Activated CD4-positive, alpha-beta T cell treated with anti-CD3 and anti-CD28 coated beads, Interleukin-2, amount 10 ng/mL, durations not matched to agents 7 days and 5 days (primary cell): Measurements from ENCODE around the gene FBXO15. TPM values are rescaled to one million over a fixed set of nuclear protein-coding genes. Genes with fewer than 3 reads are reported as not detected.

ENCODE experiments used
- CTCF ChIA-PET: fragments of 350-600 bp; sonication (Branson Sonifier 250); formaldehyde crosslinking; loops from one replicate; lab custom pipeline; 2021; ENCODE audit warnings: antibody characterized with exemption; lab: Charles Lee
- POLR2A ChIA-PET: fragments of 350-600 bp; sonication (Branson Sonifier 250); formaldehyde crosslinking; loops from one replicate; lab custom pipeline; 2021; ENCODE audit warnings: antibody characterized with exemption; lab: Charles Lee
- DNase-seq: peaks from one replicate; pipeline ENCODE4 v3.0.0-alpha.2; 2020
- H3K27ac Mint-ChIP-seq: one replicate; pipeline ENCODE4 v1.8.0; 2021; ENCODE audit warnings: mild to moderate bottlenecking, moderate library complexity, mixed read lengths
- H3K27me3 Mint-ChIP-seq: one replicate; pipeline ENCODE4 v1.8.0; 2021; ENCODE audit warnings: mixed read lengths
- H3K36me3 Mint-ChIP-seq: one replicate; pipeline ENCODE4 v1.8.0; 2021; ENCODE audit warnings: low read depth, mixed read lengths
- H3K4me1 Mint-ChIP-seq: one replicate; pipeline ENCODE4 v1.8.0; 2021; ENCODE audit warnings: mixed read lengths
- H3K4me3 Mint-ChIP-seq: one replicate; pipeline ENCODE4 v1.8.0; 2021; ENCODE audit warnings: mild to moderate bottlenecking, moderate library complexity, mixed read lengths
- H3K9me3 Mint-ChIP-seq: one replicate; pipeline ENCODE4 v1.8.0; 2021; ENCODE audit warnings: mixed read lengths
- total RNA-seq, 2 experiments: library from RNA; stranded (reverse); gene quantifications; one replicate each; pipeline ENCODE4 v1.2.3, GENCODE V29; 2021

Gene FBXO15
- total RNA-seq, 2 experiments from 2014 or later, result 0.54 to 0.89 TPM

DNA sequence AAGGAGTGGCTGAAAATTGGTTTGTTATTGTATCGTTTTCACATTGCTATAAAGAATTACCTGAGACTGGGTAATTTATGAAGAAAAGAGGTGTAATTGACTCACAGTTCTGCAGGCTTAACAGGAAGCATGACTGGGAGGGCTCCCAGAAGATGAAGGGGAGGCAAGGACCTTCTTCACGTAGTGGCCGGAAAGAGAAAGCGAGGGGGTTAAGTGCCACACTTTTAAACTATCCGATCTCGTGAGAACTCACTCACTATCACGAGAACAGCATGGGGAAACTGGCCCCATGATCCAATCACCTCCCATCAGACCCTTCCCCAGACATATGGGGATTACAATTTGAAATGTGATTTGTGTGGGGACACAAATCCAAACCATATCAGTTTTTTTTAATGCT lies 81.6 kb downstream of the FBXO15 start:
- peak; percentile 24 for DNase-seq
- Mint-ChIP-seq H3K27ac (peak overlapping the region; percentile 89), H3K9me3 (no peaks in the 10 kb centered on the region), H3K36me3 (peaks cover 1% of the 10 kb centered on the region), H3K4me1 (peaks cover 38% of the 10 kb centered on the region), H3K27me3 (no peaks in the 10 kb centered on the region), H3K4me3 (peak overlapping the region; percentile 68)
- ChIA-PET CTCF (interaction anchor here (1.2 to 3.0 kb wide), 2 partner anchors 17 to 27 kb away, joined by 3 to 20 read pairs; no protein-coding TSS in a partner anchor), POLR2A (no interaction called here)

DNA sequence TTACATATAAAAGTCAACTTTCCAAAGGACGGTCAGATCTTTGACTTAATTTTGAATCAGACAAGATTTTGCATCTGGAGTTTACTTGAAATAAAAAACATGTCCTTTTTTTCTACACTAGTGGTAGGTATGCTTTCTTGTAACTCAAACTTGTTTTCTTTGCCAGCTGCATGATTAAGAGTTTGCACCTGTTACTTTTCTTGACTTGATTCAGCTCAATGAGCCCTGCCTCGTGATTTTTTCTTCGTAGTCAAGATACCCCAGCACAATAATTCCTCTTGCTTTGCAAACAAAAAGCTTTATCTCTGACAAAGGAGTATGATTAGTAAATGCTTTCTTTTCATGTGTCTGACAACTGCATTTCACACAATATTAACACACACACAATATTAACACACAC lies 82.3 kb downstream of the FBXO15 start:
- peaks cover 38% of the 10 kb centered on the region for H3K4me1 Mint-ChIP-seq
- DNase-seq, result no peak
- H3K4me3 Mint-ChIP-seq, result peak overlapping the region; percentile 68
- POLR2A ChIA-PET, result no interaction called here
- CTCF ChIA-PET, result interaction anchor here (1.2 to 3.0 kb wide), 3 partner anchors 17 to 26 kb away, joined by 3 to 20 read pairs (median 5); no protein-coding TSS in a partner anchor
- no peaks in the 10 kb centered on the region for H3K9me3 Mint-ChIP-seq
- peaks cover 1% of the 10 kb centered on the region for H3K36me3 Mint-ChIP-seq
- no peaks in the 10 kb centered on the region for H3K27me3 Mint-ChIP-seq
- peak overlapping the region; percentile 89 for H3K27ac Mint-ChIP-seq

DNA sequence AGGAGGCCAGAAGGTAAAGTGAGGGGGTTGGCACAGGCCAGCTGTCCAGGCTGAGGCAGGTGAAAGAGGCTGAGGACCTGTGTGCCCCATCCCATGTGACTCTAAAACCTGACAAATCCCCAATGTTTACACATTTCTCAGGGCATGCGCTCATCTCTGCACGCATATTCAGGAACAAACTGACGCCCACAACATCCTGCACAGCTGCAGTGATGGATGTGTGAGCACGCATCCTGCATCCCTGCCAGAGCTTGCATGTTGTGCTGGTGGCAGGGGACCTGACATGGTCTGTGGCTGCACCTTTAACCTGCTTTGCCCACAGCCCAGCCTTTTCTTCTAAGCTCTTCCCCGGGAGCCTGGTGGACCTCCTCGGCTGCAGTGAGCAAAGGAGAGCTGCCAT lies 83.1 kb downstream of the FBXO15 start:
- Mint-ChIP-seq H3K36me3 (peaks cover 1% of the 10 kb centered on the region), H3K9me3 (no peaks in the 10 kb centered on the region), H3K4me3 (peak overlapping the region; percentile 68), H3K27me3 (no peaks in the 10 kb centered on the region), H3K27ac (peak overlapping the region; percentile 89), H3K4me1 (peaks cover 38% of the 10 kb centered on the region)
- DNase-seq, result peak; percentile 56
- ChIA-PET CTCF (interaction anchor here (1.0 to 3.0 kb wide), 5 partner anchors 16 to 429 kb away, joined by 3 to 20 read pairs (median 4); no protein-coding TSS in a partner anchor), POLR2A (interaction anchor here (1.1 kb wide), 1 partner anchor 18 kb away, joined by 5 read pairs; no protein-coding TSS in a partner anchor)

DNA sequence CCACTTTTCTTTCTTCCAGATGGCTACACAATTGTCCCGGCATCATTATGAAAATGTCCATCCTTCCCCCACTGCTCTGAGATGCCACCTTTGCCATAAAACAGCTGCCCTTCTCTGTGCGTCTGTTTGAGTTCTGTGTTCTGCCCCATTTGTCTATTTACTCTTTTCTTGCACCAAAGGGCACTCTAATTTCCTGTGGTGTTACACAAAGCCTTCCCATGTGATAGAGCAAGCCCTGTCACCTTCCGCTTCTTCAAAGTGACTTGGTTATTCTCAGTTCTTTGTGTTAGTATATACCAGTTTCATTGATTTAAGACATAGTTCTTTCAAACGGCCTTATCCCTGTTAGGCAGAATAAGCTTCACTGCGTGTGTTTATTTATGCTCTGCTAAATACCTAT lies 84.1 kb downstream of the FBXO15 start:
- Mint-ChIP-seq H3K27ac (peak overlapping the region; percentile 72), H3K27me3 (no peaks in the 10 kb centered on the region), H3K9me3 (no peaks in the 10 kb centered on the region), H3K4me1 (peaks cover 38% of the 10 kb centered on the region), H3K4me3 (no peak overlapping the region), H3K36me3 (peaks cover 1% of the 10 kb centered on the region)
- no peak for DNase-seq
- ChIA-PET POLR2A (interaction anchor here (1.1 kb wide), 1 partner anchor 19 kb away, joined by 5 read pairs; no protein-coding TSS in a partner anchor), CTCF (interaction anchor here (1.0 to 3.0 kb wide), 4 partner anchors 17 to 20 kb away, joined by 4 to 20 read pairs (median 4); no protein-coding TSS in a partner anchor)

DNA sequence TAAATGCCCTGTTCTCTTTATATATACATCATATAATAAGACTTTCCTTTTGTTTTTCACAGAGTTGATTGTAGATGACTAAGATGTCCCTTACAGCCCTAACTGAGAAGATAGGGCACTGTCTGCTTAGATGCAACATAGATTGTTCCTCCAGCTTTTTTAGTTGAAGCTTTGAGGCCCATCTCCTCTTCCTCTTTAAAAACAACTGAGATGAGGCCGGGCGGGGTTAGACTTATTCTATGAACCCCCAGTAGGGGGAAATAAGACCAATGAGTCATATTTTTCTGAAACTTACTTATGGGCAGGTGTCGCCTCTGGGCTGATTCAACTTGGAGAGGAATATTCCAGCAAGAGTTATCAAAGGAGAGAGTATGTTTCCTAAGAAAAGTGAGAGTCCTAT lies 84.6 kb downstream of the FBXO15 start:
- no peaks in the 10 kb centered on the region for H3K27me3 Mint-ChIP-seq
- H3K9me3 Mint-ChIP-seq, result peaks cover 1% of the 10 kb centered on the region
- H3K4me1 Mint-ChIP-seq, result peaks cover 38% of the 10 kb centered on the region
- peak overlapping the region; percentile 72 for H3K27ac Mint-ChIP-seq
- H3K4me3 Mint-ChIP-seq, result no peak overlapping the region
- ChIA-PET CTCF (interaction anchor here (3.0 kb wide), 1 partner anchor 20 kb away, joined by 20 read pairs; no protein-coding TSS in a partner anchor), POLR2A (no interaction called here)
- peak; percentile 35 for DNase-seq
- peaks cover 1% of the 10 kb centered on the region for H3K36me3 Mint-ChIP-seq

DNA sequence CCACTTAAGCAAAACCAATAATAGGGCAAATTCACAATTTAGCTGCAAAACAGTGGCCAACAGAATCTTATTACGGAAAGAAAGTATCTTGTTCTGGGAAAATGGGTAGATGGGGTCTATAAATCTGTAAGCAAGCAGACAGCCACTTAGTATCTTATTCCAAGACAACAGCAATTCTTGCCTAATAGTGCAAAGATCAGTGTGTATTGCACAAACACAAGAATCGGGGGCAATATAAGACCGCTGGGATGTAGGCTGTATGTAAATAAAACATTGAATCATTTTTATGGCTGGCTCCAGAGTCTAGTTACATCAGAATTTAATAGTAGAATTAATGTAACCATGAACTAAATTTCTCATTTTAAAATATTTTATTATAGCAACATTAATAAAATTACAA lies 85.6 kb downstream of the FBXO15 start:
- H3K27ac Mint-ChIP-seq, result no peak overlapping the region
- POLR2A ChIA-PET, result no interaction called here
- peaks cover 38% of the 10 kb centered on the region for H3K4me1 Mint-ChIP-seq
- H3K27me3 Mint-ChIP-seq, result no peaks in the 10 kb centered on the region
- DNase-seq, result no peak
- no peak overlapping the region for H3K4me3 Mint-ChIP-seq
- CTCF ChIA-PET, result interaction anchor here (0.9 kb wide), 1 partner anchor 21 kb away, joined by 3 read pairs; no protein-coding TSS in a partner anchor
- peaks cover 1% of the 10 kb centered on the region for H3K36me3 Mint-ChIP-seq
- H3K9me3 Mint-ChIP-seq, result peaks cover 5% of the 10 kb centered on the region

DNA sequence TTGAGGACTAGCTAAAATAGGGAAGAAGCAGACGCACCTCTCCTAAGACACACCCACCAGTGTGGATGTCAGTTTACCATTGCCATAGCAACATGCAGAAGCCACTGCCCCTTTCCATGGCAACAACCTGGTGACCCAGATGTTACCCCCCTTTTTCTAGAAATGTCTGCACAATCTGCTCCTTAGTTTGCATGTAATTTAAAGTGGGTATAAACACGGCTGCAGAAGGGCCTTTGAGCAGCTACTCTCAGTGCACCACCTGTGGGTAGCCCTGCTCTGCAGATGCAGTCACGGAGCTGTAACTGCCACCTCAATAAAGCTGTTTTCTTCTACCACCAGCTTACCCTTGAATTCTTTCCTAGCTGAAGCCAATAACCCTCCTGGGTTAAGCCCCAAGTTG lies 87.1 kb downstream of the FBXO15 start:
- H3K36me3 Mint-ChIP-seq, result no peaks in the 10 kb centered on the region
- ChIA-PET CTCF (interaction anchor here (1.6 kb wide), 1 partner anchor 22 kb away, joined by 4 read pairs; no protein-coding TSS in a partner anchor), POLR2A (no interaction called here)
- no peak overlapping the region for H3K27ac Mint-ChIP-seq
- peaks cover 30% of the 10 kb centered on the region for H3K4me1 Mint-ChIP-seq
- H3K9me3 Mint-ChIP-seq, result peaks cover 16% of the 10 kb centered on the region
- no peaks in the 10 kb centered on the region for H3K27me3 Mint-ChIP-seq
- H3K4me3 Mint-ChIP-seq, result no peak overlapping the region
- no peak for DNase-seq

DNA sequence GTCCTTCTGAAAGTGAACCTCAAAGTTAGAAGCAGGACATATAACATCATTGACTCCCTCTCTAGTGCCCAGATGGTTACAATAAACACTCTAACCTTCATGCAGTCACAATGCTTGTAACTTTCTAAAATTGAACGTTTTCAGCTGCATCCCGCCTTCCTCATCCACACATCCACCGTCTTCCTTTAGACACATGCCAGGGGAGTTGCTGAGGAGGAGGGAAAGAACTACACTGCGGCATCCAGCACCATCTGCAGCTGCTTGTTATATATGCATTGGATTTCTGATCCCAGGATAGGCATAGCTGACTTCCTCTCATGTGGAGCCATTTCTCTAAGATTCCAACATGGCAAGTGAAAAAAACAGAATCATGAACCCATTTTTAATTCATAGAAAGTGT lies 96.8 kb downstream of the FBXO15 start:
- Mint-ChIP-seq H3K36me3 (peaks cover 2% of the 10 kb centered on the region), H3K9me3 (peaks cover 5% of the 10 kb centered on the region), H3K27me3 (no peaks in the 10 kb centered on the region), H3K4me3 (no peak overlapping the region), H3K4me1 (no peaks in the 10 kb centered on the region), H3K27ac (no peak overlapping the region)
- ChIA-PET POLR2A (no interaction called here), CTCF (interaction anchor here (1.3 kb wide), 1 partner anchor 32 kb away, joined by 4 read pairs; no protein-coding TSS in a partner anchor)
- DNase-seq, result no peak

DNA sequence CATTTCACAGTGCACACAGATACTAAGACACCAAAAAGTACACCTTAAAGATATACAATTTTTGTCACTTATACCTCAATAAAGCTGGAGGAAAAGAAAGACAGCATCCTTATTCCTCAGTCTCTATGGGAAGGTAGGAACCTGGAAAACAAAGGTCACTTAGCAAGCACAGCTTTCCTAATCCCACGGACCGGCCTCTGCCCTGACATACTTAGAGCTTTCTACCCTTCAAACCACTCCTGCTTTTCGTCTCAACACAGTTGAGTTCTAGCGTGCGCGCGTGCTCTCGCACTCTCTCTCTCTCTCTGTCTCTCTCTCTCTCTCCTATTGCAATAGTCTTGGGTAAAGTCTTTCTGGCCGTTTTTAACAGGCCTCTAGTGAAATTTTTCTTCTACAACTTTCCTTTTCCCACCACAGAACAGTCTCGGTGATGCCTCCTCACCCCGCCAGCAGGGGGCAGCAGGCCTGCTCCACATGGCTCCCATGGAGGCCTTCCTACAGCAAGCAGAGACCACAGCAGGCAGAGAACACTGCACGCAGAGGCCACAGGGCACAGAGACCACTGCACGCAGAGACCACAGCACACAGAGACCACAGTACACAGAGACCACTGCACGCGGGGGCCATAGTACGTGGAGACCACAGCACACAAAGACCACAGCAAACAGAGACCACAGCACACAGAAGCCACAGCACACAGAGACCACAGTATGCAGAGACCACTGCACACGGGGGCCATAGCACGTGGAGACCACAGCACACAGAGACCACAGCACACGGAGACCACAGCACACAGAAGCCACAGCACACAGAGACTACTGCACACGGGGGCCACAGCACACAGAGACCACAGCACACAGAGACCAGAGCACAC lies 106.9 kb downstream of the FBXO15 start:
- no peak overlapping the region for H3K27ac Mint-ChIP-seq
- CTCF ChIA-PET, result interaction anchor here (0.7 kb wide), 1 partner anchor 76 kb away, joined by 3 read pairs; no protein-coding TSS in a partner anchor
- POLR2A ChIA-PET, result interaction anchor here (0.6 kb wide), 1 partner anchor 457 kb away, joined by 4 read pairs; no protein-coding TSS in a partner anchor
- H3K4me3 Mint-ChIP-seq, result no peak overlapping the region
- no peaks in the 10 kb centered on the region for H3K9me3 Mint-ChIP-seq
- no peaks in the 10 kb centered on the region for H3K27me3 Mint-ChIP-seq
- H3K36me3 Mint-ChIP-seq, result no peaks in the 10 kb centered on the region
- peak; percentile 68 for DNase-seq
- no peaks in the 10 kb centered on the region for H3K4me1 Mint-ChIP-seq

DNA sequence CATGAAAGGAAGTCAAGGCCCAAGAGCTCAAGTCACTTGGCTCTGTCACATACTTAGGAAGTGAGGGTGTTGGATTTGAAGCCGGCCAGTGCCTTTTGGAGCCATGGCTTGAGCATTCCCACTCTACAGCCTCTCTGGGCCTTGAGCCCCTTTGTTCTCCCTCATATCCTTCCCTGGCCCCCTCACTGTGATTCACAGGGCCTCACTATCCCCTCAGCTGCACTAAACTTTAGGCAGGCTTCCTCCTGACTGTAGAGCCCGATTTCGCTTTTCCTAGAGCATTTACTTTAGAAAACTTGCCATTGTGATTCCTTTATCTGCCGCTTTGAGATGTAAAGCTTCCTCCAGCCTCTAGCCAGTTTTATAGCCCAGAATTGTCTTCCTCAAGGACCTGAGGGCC lies 107.6 kb downstream of the FBXO15 start:
- no peaks in the 10 kb centered on the region for H3K27me3 Mint-ChIP-seq
- CTCF ChIA-PET, result interaction anchor here (0.7 to 1.1 kb wide), 2 partner anchors 26 to 77 kb away, joined by 3 read pairs; no protein-coding TSS in a partner anchor

DNA sequence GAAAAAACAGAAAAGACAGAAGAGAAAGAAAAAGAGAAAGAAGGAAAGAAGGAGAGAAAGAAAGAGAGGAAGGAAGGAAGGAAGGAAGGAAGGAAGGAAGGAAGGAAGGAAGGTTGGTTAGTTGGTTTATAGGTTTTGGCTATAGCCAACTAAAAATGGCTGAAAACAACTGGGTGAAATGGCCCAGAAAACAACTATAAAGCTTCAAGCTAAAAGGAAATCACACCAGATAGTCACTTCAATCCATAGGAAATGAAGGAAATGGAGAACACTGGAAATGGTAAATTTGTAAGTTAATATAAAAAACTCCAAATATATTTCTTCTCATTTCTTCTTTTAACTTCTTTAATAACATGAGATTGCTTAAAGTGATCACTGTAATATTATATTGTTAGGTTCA lies 118.5 kb downstream of the FBXO15 start:
- Mint-ChIP-seq H3K9me3 (no peaks in the 10 kb centered on the region), H3K27ac (no peak overlapping the region), H3K4me1 (no peaks in the 10 kb centered on the region), H3K4me3 (no peak overlapping the region), H3K36me3 (no peaks in the 10 kb centered on the region), H3K27me3 (peaks cover 13% of the 10 kb centered on the region)
- no peak for DNase-seq
- ChIA-PET POLR2A (no interaction called here), CTCF (no interaction called here)

More for the DNA sequence above, 107.6 kb downstream of the FBXO15 start:
- H3K36me3 Mint-ChIP-seq, result no peaks in the 10 kb centered on the region
- POLR2A ChIA-PET, result no interaction called here
- no peaks in the 10 kb centered on the region for H3K9me3 Mint-ChIP-seq
- DNase-seq, result no peak
- no peaks in the 10 kb centered on the region for H3K4me1 Mint-ChIP-seq
- no peak overlapping the region for H3K27ac Mint-ChIP-seq
- H3K4me3 Mint-ChIP-seq, result no peak overlapping the region
